HG02588 (cell line): Measurements from ENCODE around the gene SCMH1.
"Not testable (repeated sequence)": the region's sequence is repeated elsewhere in the genome, so short reads cannot be mapped to it uniquely, and the experiment has no call there.

Source experiments
- ATAC-seq: cut with Tn5 transposase; IDR thresholded peaks from one replicate; pipeline ENCODE4 v1.9.1; 2021; ENCODE audit warnings: mild to moderate bottlenecking, moderate library complexity; ENCODE audit not compliant: unreplicated experiment

Gene SCMH1

DNA sequence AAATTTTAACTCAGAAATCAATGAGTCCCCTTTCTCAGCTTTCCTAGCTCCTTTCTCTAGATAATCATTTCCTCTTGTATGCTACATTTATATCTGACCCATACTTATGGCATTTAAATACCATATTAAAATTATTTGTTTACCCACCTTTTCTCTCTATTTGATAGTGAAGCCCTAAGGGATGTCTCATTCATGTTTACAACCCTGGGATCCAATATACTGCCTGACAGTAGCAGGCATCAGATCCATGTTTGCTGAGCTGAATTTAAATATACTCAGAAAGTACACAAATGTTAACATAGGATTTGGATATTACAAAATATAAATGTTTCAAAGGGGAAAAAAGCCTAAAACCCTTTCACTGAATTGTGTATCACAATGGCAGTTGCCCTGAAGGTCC is 26.5 kb downstream of the SCMH1 start:
- no peak for ATAC-seq

DNA sequence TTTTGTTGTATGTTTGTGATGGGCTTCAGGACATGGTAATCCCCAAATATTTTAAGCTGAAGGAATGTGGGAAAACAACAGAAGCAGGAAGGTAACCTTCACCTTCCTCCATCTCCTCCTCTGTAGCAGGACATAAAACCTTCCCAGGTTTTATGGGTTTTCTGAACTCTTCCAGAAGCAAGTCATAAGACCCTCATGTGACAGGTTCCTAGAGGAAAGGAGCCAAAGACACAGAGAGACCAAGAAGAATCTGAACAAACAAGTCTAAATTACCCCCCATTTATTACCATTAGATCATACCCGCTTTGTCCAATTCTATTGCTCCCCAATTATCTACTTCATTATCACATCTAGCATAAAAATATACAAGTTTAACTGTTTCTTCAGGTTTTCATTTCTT is 28.8 kb downstream of the SCMH1 start:
- no peak for ATAC-seq

DNA sequence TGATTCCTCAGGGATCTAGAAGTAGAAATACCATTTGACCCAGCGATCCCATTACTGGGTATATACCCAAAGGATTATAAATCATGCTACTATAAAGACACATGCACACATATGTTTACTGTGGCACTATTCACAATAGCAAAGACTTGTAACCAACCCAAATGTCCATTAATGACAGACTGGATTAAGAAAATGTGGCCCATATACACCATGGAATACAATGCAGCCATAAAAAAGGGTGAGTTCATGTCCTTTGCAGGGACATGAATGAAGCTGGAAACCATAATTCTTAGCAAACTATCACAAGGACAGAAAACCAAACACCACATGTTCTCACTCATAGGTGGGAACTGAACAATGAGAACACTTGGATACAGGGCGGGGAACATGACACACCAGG is 30.5 kb downstream of the SCMH1 start:
- not testable (repeated sequence) for ATAC-seq

DNA sequence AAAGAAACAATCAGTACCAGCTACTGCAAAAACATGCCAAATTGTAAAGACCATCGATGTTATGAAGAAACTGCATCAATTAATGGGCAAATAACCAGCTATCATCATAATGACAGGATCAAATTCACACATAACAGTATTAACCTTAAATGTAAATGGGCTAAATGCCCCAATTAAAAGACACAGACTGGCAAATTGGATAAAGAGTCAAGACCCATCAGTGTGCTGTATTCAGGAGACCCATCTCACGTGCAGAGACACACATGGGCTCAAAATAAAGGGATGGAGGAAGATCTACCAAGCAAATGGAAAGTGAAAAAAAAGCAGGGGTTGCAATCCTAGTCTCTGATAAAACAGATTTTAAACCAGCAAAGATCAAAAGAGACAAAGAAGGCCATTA is 35.1 kb downstream of the SCMH1 start:
- not testable (repeated sequence) for ATAC-seq

DNA sequence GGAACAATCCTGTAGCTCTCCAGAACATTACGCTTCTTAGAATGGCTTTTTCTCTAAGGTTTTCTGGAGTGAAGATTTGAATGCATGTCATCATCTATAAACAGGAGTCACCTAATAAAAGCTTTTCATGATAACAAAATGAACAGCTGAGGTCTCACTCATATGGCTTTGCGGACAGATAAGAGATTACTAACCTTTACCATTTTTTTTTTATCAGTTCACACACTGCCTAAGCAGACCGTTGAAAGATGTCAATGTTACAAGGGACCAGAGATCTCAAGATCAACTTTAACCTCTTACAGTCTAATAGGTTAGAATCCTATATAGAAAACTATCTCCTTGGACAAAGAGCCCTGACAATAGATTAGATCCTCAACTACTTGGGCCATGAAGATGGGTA is 41.4 kb downstream of the SCMH1 start:
- ATAC-seq, result no peak

DNA sequence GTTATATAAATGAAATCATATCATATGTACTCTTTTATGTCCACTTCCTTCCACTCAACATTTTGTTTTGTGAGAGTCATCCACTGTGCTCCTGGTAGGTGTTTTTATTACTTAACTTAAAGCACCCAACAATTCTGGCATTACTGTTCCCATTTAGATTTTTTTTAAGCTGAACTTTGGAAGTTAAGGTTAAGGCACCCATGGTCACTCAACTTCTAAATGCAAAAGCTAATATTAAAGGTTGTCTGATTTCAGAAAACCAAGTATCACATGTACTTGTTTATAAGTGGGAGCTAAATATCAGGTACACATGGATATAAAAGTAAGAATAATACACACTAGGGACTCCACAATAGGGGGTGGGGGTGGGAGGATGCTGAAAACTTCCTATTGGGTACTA is 42.7 kb downstream of the SCMH1 start:
- no peak for ATAC-seq

DNA sequence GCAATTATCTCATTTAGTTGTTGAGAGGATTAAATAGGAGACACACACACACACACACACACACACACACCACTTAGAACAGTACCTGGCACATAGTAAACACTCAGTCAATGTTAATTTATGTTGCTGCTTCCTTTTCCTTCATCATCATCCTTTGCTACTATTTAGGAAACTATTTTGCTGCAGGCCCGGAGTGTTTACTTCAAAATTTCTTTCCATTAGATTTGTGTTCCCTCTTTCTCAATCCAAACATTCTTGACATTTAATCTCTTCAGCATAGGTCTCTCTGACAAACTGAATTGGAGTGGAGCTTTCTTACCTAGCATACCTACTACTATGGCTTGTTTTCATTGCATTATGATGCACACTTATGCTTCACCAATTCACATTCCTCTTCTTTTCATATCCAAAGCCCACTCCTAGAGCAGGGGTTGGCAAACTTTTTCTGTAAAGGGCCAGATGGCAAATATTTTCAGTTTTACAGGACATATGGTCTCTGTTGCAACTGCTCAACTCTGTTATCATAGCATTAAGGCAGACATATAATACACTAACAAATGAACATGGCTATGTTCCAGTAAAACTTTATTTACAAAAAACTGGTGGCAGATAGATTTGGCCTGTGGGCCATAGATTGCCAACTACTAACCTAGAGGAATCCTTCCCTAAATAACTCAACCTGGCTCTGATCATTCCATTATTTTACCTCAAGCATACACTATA is 49.5 kb downstream of the SCMH1 start:
- no peak for ATAC-seq

DNA sequence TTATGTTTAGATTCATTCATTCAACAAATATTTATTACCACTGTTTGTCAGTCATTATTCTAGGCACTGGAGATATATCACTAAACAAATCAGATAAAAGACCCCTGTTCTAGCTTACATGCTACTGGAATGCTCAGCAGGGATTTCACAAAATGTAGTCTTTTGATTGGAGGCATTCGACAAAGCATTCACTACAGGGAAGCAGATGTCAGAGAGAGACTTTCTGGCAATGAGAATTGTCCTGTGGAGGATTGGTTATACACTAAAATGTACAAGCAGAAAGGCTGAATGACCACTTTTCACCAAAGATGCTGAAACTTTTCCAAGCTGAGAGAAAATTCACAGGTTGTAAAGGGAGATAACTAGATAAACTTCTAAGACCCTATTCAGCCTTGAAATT is 57.7 kb downstream of the SCMH1 start:
- no peak for ATAC-seq

DNA sequence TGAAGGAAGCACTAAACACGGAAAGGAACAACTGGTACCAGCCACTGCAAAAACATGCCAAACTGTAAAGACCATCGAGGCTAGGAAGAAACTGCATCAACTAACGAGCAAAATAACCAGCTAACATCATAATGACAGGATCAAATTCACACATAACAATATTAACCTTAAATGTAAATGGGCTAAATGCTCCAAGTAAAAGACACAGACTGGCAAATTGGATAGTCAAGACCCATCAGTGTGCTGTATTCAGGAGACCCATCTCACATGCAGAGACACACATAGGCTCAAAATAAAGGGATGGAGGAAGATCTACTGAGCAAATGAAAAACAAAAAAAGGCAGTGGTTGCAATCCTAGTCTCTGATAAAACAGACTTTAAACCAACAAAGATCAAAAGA is 63.9 kb downstream of the SCMH1 start:
- not testable (repeated sequence) for ATAC-seq

DNA sequence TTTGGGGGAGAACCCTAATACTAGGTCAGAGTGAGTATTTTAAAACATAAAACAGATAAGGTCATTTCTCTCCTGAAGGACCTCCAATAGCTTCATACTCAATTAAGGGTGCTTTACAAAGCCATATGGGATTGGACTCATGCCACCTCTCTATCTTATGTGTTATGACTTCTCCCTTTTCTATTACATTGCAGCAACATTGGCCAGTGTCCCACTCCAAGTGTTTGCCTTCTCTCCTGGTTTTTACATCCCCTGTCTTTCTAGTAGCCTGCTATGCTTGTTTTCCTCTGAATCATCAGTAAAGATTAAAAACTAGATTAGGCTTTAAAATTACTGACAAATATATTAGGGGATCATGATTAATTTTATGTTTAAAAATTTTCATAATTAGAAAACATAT is 66.6 kb downstream of the SCMH1 start:
- ATAC-seq, result no peak

DNA sequence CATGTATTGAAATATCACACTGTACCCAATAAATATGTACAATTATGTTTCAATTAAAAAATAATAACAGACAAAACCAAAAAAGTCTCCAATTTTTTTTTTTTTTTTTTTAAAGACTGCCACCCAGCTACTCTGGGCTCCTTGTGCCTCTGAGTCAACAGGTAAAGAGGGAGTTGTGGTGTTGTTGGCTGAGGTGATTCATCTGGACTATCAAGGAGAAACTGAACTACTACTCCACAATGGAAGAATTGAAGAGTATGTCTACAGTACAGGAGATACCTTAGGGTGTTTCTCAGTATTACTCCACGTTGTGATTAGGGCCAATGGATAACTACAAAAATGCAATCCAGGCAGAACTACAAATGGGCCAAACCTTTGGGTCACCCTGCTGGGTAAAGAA is 67.9 kb downstream of the SCMH1 start:
- no peak for ATAC-seq

DNA sequence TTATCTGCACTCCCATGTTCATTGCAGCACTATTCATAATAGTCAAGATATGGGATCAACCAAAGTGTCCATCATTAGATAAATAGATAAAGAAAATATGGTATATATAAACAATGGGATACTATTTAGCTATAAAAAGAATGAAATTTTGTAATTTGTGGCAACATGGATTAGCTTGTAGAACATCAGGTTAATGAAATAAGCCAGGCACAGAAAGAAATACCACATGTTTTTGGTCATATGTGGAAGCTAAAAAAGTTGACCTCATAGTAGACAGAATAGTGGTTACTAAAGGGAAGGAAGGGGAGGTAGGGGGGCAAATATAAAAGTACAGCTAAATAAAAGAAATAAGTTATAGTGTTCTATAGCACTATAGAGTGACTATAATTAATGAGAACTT is 68.5 kb downstream of the SCMH1 start:
- ATAC-seq, result no peak

DNA sequence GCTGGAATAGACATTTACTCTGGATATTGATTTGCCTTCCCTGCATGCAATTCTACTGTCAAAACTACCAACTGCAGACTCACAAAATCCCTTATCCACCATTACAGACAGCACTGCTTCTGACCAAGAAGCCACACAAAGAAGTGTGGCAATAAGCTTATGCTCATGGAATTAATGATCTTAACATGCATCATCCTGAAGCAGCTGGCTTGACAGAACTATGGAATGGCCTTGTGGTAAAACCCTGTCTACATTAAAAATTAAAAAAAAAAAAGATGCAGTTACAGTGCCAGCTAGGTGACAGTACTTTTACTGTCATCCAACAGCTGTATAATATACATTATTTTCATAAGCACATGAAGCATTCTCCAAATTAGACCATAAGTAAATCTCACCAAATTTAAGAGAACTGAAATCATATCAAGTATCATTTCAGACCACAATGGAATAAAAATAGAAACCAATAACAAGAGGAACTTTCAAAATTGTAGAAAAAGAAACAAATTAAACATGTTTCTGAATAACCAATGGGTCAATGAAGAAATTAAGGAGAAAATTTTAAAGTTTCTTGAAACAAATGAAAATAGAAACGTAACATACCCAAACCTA is 70.7 kb downstream of the SCMH1 start:
- ATAC-seq, result no peak

DNA sequence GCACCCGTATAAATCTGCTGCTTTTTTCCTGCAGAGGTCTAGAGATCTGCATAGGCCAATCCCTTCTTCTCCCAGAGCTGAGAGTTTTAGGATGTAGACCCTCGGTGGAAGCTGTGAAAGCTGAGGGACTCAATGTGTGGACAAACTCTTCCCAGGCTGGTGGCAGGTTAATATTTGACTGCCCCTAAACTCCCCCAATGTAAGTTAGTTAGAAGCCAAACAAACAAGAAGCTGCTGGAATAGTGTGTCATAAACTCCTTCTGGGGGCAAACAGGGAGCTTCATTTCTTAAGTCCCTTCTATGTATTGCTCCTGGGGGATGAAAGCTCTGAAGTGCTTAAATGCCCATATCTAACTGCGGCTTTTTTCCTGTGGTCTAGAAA is 72.3 kb downstream of the SCMH1 start:
- no peak for ATAC-seq

DNA sequence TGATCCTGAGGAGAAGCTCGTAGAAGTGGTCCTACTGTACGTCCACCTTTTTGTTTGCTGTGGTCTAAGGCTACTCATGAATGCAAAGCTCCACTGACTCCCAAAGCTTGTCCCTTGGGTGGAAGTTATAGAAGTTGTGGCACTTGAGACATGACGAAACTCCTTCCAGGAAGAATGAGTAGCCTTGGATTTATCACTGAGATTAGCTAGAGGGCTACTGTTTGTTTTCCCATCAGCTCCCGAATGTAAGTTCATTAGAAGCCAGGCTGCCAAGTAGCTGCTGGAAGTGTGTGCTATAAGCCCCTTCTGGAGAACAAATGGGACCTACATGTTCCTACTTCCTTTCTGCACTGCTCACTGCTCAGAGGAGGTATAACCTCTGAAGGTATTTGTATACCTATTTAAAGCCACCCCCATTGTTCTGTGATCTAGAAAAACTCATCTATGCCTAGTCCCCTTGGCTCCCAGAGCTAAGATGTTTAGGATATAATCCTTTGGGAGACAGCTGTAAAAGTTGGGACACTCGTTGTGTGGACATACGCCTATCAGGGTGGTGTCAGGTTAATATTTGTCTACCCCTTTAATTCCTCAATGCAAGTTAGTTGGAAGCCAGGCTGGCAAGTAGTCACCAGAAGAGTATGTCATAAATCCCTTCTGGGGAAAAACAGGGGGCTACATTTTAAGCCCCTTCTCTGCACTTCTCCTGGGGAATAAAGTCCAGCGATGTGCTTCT is 72.9 kb downstream of the SCMH1 start:
- no peak for ATAC-seq

DNA sequence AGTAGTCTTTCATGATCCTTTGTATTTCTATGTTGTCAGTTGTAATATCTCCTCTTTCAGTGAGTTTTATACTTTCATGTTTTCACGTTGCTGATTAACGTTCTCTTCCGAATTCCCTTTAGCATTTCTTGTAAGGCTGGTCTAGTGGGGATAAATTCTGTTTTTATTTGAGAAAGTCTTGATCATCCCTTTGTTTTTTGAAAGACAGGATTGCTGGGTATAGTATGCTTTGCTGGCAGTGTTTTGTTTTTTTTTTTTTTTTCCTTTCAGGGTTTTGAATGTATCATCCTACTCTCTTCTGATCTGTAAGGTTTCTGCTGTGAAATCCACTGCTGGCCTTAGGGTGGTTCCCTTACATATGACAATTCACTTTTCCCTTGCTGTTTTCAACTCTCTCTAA is 74.4 kb downstream of the SCMH1 start:
- ATAC-seq, result no peak

DNA sequence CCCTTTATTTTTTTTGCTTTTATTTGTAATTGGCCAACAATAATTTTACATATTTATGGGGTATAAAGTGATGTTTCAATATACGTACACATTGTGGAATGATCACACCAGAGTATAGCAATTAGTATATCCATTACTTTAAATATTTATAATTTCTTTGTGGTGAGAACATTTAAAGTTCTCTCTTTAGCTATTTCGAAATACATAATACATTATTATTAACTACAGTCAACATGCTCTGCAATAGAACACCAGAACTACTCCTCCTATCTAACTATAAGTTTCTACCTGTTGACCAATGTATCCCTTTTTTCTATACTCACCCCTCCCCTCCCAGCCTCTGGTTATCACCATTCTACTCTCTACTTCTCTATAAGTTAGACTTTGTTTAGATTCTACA is 77.4 kb downstream of the SCMH1 start:
- ATAC-seq, result no peak

DNA sequence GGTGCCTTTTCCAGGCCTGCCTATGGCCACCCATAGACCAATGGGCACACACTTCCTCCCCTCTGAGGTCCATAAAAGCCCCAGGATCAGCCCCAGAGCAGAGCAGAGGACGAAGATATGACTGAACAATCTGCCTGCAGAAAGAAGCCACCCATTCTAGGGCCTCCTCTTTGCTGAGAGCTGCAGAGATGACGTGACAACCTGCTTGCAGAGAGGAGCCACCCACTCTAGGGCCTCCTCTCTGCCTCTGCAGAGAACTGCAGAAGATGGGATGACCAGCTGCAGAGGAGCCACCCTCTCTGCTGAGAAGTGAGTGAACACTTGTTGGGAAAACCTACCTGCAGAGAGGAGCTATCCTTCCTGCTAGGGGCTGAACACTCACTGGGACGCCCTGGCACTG is 79.7 kb downstream of the SCMH1 start:
- ATAC-seq, result no peak

DNA sequence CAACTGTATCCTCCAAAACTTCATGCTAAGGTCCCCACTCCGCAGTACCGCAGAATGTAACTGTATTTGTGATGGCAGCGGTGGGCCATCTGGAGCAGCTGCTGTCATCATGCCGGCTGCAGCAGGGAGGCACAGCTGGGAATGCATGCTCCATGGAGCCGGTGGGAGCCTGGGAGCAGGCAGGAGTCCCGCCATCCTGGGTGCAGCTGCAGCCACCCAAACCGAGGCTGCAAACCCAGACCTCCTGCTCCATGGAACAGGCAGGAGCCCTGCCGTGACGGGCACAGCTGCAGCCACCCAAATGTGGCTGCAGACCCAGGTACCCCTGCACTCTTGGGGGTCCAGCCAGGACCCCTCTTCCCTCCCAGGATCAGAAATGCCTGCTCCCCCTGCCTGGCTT is 80.3 kb downstream of the SCMH1 start:
- ATAC-seq, result no peak

DNA sequence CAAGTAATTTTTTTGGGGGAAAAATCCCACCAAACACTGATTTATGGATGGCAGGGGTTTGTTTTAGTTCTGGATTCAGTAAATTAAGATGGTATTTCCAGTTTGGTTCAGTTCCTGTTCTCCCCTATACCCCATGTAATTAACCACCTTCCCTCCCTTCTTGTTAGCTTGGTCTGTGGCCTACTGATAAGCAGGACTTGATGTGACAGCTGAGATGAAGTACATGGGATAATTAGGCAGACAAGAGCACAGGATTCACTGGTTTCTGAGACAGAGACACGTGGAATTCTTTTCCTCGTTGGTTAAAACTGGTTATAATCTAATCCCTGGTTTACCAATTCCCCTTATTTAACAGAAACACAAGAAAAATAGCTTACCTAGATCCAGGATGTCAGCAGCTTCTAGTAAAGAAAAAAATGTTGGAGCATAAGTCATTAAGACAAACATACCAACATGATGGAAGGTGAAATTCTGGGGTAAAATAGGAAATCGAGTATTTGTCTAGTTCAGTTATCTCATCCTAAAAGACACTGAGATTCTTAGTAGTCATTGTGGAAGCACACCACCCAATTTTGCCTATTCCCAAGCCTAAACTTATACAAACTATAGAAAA is 81.5 kb downstream of the SCMH1 start:
- ATAC-seq, result no peak

DNA sequence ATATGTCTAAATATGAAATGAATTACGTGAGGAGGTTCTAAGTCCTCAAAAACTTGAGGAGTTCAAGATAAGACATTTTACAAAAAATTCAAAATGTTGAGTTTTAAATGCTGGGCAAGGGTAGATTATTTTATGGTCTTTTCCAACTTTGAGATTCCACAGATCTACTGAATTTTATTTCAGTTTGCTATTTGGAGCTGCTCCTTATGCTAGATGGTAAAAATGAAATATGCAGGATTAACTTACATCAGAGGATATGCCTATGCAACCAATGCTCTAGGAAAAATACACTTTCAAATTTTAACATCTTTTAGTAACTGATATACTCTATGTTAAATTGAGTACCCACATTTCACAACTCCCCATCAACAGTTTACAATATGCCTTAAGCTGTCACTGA is 83.1 kb downstream of the SCMH1 start:
- ATAC-seq, result no peak
